GM18498 (cell line): Measurements from ENCODE around the gene YIPF3.
A peak's percentile ranks its signal among the peaks of the same experiment; 100 is the strongest.
"Not testable (repeated sequence)": the region's sequence is repeated elsewhere in the genome, so short reads cannot be mapped to it uniquely, and the experiment has no call there.

Source experiments
- ATAC-seq: cut with Tn5 transposase; IDR thresholded peaks from one replicate; pipeline ENCODE4 v1.9.1; 2021; ENCODE audit warnings: mild to moderate bottlenecking, moderate library complexity; ENCODE audit not compliant: unreplicated experiment

Gene YIPF3

DNA sequence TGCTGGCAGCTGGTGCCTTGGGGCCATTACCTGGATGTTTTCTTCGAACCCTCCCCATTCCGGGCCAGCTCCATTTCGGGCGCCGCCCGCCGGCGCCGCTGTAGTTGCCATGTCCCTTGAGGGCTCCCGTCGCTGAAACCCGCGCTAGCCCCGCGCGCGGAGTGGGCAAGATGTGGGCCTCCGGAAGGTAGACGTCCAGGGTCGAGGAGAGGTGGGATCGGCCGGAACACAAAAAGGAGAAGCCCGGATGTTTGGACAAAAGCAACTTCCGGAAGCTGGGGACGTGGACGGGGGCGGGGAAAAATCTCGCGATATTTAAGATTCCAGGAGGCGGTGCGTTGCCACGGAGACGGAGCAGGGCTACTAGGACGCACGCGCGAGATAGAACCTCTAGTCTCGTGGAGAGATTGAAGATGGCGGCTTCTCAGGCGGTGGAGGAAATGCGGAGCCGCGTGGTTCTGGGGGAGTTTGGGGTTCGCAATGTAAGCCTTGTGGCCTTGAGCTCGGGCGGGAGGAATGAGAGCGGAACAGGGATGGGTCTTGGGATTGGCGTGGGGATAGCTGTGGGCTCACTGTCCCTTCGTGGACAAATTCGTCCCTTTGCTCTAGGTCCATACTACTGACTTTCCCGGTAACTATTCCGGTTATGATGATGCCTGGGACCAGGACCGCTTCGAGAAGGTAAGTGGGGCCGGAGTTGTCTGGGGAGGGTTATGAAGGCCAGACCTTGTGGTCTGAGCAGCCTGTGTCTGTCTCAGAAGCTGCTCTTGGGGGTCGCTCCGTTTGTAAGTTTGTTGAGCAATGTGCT is at the start of gene YIPF3, which contains the start of gene POLR1C:
Gene YIPF3, minus strand, starts transcription at position 230 of the 808 bp plus-strand sequence. Its CDS starts 119 bp downstream, at position 111.
Gene POLR1C, plus strand, starts transcription at position 393 of the 808 bp plus-strand sequence. Its CDS starts 21 bp downstream, at position 414.
- ATAC-seq, result peak; percentile 87

DNA sequence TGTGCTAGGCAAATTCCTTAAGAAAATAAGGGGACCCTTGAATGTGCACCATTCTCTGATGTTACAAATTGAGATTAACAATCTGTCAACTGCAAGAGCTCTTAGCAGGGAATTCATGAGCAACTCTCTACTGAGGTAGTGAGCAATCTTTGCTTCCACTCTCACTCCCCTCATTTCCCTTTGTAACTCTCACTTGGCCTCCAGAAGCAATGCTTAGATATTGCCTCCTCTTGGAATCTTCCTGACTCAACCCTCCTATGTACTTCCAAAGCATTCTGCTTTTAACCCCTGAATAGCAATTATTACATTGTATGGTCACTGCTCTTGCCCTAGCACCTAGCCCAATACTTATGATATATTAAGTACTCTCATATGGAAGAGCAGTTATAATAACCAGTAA is 42.6 kb upstream of the YIPF3 start:
- ATAC-seq, result no peak

DNA sequence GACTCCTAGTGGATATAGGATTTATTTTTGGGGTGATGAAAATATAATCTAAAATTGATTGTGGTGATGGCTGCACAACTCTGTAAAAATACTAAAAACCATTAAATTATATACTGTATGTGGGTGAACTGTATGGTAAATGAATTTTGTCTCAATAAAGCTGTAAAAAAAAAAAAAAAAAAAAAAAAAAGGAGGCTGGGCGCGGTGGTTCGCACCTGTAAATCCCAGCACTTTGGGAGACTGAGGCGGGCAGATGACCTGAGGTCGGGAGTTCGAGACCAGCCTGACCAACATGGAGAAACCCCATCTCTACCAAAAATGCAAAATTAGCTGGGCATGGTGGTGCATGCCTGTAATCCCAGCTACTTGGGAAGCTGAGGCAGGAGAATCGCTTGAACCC is 40.9 kb upstream of the YIPF3 start:
- ATAC-seq, result not testable (repeated sequence)

DNA sequence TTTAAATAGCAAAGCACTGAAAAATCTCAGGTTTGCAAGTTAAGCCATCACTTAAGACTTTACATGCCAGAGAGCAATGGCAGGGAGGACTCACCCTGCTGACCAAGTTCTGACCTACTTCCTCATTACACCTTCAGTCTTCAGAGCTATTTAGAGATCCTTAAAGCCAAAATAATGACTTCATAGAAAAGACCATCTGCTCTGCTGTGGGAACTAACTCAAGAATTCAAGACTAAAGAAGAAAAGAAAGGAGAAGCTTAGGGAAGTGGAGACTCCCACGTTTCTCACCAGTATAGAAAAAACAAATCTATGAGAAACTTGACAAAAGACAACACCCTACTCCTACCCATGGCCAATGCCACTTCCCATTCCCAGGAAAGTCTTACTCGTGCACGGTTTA is 30.5 kb upstream of the YIPF3 start:
- ATAC-seq, result no peak

DNA sequence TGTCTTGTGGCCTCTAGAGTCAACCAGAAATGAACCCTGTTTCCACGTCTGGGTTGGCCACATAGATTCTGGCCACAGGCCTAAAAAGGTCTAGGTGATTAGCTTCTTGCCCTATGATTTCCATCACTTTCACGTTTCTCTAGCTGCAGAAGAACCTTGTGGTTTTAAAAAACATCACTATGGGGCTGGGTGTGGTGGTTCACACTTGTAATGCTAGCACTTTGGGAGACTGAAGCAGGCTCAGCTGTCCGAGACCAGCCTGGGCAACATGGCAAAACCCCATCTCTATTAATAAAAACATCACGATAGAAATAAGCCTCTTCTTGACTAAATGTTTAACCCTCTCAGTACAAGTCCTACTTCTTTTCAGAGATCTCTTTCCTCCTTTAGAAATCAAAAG is 27.7 kb upstream of the YIPF3 start:
- peak; percentile 57 for ATAC-seq

DNA sequence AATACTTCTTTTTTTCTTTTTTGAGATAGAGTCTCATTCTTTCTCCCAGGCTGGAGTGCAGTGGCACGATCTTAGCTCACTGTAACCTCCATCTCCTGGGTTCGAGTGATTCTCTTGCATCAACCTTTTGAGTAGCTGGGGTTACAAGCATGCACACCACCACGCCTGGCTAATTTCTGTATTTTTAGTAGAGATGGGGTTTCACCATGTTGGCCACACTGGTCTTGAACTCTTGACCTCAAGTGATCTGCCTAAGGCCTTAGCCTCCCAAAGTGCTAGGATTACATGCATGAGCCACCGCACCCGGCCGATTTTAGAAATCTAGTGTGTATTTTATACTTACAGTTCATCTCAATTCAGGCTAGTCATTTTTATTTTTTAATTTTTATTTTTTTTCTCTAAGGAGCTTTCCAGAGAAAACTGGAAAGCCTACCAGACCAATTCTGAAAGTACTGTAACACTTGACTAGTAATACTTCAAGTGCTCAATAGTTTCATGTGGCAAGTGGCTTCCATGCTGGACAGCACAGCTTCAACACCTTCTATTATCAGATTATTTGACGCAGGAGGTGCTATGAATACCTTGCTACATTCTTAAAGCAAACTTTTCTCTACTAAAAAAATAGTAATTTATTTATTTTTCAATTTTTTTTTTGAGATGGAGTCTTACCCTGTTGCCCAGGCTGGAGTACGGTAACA is 25.2 kb upstream of the YIPF3 start:
- ATAC-seq, result peak; percentile 51

DNA sequence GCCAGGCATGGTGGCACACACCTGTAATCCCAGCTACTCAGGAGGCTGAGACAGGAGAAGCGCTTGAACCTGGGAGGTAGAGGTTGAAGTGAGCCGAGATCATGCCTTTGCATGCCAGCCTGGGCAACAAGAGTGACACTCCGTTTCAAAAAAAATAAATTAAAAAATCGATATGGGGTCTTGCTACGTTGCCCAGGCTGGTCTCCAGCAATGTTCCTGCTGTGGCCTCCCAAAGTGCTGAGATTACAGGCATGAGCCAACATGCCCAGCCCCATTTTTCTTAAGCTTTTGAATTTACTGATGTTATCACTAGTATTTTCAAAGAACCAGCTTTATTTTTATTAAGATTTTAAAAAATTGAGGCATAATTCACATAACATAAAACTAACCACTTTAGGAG is 23.8 kb upstream of the YIPF3 start:
- no peak for ATAC-seq

DNA sequence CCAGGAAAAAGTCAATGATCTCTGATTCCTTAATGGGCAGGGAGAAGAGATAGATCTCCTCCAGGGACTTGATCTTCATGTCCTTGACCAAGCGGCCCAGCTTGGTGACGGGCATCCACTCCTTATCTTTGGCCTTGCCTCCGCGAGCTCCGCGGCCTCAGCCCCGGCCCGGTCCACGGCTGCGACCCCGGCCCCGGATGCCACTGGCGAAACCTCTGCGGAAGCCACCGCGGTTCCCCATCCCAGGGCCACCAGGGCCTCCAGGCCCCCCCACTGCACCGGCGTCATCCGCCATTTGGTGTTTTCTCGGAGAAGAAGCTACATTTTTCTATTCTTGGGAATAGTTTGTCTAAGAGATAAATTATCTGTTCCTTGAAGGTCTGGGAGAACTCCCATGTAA is 22.7 kb upstream of the YIPF3 start:
- not testable (repeated sequence) for ATAC-seq

DNA sequence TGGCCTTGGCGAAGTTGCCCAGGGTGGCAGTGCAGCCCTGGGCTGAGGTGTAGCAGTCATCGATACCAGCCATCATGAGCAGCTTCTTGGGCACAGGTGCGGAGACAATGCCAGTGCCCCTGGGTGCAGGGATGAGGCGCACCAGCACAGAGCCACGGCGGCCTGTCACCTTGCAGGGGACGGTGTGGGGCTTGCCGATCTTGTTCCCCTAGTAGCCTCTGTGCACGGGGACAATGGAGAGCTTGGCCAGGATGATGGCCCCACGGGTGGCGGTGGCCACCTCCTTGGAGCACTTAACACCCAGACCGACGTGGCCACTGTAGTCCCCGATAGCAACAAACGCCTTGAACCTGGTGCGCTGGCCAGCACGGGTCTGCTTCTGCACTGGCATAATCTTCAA is 22.3 kb upstream of the YIPF3 start:
- not testable (repeated sequence) for ATAC-seq

DNA sequence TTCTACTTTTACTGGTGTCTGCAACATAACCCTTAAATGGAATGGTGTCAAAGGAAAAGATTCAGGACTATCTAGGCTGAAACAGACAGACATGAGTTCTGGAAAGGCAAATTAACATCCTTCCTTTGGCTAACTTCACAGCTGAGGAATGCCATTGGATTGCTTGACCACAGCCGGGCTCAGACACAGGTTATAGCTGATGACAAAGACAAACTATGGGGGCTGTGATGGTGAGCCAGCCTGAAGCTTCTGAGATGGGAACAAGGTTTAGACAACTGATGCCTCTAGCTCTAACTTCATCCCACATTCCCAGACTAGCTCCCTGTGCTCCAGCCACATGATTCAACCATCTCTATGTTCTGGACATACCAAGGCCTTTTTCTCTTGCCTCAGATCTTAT is 15.5 kb upstream of the YIPF3 start:
- ATAC-seq, result no peak

DNA sequence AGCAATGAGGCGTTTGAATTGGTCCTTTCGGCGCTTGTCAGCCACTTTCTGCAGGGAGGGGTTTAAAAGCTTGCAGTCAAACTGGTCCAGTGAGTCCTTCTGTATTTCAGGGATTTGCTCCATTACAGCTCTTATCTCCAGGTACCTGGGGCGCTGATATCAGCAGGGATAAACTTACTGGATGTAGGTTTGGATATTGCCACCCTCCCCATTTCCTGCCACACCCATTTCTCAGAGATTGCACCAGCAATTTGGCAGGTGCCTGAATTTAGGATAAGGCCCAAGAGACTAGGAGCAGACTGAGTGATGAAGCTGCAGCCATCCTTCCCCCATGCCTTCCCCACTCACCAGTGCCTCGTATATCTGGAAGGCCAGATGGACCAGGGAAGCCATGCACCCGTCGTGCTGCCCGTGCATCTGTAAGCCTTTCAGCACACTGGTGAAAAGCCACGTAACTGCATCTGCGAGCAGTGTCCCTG is 7.8 kb upstream of the YIPF3 start:
- ATAC-seq, result no peak

DNA sequence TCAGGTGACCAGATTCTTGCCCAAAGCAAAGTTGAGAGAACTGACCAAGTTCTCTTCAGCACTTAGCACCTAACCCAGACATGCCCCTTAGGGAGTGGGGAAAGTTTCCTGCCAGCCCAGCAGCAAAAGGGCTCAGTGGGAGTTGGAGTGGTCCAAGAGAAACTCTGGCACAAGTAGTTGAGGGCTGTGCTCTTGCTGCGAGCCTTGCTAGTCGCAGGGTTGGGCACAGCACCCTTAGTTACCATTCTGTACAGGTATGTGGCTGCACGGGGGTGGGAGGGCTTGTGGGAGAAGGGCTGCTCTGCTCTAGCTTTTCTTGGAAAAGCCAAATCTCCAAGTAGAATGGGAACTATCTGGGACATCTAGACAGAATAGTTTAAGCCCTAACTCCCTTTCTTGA is 6.6 kb upstream of the YIPF3 start:
- ATAC-seq, result no peak

DNA sequence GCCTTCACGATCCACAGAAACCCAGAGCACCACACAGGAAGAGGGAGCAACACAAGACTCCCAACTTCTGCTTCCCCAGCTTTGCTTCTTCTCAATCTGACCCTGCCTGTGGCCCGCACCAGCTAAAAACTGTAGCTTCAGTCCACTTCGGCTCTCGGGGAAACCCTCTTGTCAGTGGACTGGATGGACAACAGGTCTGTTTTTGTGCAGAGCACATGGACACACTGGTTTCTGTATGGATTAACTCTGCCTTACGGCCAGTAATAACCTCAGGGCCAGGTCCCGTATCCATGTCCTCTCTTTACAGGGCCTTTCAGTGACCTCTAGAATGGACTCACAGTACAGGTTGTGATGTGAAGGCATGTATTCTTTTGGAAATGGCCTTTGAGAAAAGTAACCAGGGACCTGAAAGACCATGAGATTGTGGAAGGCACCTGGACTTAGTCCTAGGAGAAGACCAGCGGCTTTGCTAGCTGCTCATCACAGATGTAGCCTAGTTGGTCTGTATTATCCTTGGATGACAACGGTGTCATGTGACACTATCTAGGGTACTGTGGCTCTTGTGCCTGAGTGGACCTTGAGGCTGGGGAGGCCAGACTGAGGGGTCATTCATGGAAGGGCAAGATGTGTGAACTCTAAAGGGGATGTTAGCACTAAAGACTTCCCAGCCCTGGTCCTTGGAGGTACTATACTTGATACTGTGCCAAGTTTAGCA is 6.0 kb upstream of the YIPF3 start:
- no peak for ATAC-seq

DNA sequence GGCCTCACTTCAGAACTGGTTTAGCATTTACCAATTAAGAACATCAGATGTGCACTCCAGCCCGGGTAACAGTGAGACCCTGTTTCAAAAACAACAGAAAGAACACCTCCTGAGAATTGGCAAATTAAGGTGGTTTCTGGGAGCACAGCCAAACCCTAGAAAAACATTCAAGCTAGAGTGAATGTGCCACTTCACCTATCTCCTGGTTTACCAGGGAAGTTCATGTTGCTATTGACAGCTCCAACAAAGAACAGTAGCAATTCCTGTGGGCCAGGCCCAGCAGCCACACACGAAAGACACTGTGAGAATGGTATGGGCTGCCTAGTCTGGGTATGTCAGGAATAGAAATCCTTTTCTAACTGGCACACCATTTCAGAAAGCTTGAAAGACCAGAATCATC is 5.1 kb upstream of the YIPF3 start:
- ATAC-seq, result no peak

DNA sequence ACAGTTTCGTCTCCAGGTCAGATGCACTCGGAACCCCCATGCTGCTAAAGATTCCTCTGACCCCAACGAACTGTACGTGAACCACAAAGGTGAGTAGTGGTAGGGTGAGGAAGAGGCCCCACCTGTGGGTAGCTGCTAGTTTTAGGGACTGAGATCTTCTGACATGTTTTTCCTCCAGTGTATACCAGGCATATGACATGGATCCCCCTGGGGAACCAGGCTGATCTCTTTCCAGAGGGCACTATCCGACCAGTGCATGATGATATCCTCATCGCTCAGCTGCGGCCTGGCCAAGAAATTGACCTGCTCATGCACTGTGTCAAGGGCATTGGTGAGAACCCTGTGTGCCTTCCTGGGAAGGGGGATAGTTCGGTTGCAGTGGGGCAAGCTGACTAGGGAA is 3.4 kb upstream of the YIPF3 start:
- no peak for ATAC-seq

DNA sequence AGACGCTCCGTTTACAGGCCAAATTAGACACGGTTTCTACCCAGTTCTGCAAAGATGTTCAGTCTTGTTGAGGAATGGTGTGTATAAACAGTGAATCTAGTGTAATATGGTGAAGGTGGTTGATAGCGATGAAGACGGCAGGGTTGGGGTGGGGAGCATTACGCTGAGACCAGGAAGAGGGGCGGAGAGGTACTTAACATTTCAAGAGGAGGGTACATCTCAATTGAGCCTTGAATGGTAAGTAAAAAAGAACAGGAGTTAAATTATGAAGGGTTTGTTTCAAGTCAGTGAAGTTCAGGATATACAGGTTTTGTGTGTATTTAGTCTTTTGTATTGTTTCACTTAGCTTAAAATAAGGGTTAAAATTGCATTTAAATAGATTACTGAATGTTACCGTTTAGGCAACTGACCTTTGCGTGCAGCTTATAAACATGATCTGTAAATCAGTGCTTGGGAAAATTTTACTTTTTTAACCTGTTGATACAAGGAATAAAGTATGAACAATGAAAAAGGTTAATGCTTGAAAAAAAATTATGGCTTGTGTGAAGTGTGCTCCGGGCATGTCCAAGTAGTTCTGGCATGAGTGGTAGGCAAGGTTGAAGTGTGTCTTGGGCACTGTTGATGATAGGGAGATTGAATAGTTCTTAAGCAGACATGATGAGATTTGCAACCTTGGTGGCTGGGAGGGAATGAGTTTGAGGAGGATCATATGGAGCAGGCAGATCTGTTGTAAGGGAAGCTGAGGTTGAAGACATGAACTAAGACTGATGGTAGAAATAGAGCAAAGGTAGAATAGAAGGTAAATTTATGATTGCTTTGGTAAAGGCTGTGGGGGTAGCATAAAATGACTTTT is 1.0 kb upstream of the YIPF3 start:
- ATAC-seq, result no peak

DNA sequence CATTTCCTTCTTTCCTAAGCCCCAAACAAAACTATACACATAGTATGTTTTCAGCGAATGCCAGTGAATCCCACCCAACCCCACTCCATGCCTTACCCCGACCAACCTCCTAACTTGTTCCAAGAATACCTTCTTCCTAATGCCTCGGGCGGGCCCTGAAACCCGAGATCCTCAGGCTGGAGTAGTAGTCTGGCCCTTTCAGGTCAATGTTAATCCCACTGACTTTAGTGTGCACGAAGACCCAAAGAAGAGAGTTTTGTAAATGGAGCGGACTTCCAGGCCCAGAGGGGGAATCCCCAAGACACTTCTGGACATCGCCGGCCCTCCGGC is 394 bp downstream of the YIPF3 start:
- ATAC-seq, result peak; percentile 7

DNA sequence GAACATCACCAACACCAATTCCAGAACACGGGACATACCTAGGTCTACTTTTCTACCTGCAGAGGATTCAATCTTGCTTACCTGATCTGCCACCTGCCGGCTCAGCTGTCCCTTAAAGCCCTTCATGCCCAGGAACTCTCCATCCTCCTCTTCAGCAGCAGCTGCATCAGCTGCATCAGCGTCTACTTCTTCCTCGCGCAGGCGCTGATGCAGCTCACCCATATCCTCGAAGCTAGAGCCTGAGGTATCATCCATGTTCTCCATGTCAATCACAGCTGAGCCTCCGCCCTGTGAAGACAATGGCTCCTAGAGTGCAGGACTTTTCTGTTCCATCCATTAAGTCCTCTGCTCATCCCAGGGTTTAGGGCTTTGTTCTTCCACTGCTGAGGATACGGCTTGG is 918 bp downstream of the YIPF3 start:
- no peak for ATAC-seq

DNA sequence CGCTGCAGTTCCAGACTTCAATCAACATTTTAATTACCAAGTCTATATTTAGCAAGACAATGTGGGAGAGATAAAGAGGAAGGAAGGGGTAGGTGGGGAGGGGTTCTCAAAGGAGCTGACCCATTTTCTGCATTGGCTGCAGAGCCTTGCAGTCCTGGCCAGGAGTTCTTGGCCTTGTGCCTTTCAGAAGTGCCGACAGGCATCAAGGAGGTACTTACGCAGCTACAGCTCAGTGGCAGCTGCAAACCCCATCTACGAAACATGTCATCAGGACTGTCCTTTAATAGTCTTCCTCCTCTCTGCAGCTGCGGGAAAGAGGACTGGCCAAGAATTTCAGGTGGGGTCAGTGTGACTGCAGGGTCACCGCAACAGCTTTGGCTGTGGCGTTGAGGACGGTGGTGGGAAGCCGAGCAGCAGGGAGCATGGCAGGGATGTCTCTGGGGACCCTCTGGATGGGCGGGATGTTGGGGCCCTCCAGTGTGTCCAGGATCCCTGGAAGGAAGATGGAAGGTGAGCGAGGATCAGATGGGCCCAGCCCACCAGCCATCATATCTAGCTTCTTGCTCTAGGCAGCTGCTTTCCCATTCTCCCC is 4.8 kb downstream of the YIPF3 start:
- no peak for ATAC-seq

DNA sequence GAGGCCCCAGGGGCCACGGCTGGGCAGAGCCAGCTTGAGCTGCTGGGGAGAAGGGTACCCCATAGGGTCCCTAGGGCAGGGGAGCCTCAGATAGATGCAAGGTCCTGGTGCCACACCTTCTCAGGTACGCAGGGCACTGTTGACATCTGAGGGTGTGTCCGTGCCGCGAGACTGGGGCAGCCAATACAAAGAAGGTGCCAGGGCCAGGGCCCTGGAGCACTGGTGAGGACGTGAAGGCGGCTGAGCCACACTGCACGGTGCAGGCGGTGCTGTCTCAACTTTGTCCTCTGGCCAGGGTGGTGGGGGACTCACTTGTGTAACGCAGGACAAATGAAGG is 5.9 kb downstream of the YIPF3 start:
- no peak for ATAC-seq
